Transverse colon (tissue), 4 donors: ENCODE measurements around the gene MESP1. TPM values are rescaled to one million over a fixed set of nuclear protein-coding genes. Genes with fewer than 3 reads are reported as not detected.

Source experiments
- DNase-seq: peaks from one replicate; pipeline ENCODE4 v3.0.0-alpha.2; 2019
- H3K27ac ChIP-seq, 4 donors: fragments of 200-600 bp; sonication (generic); 2 replicates each; pipeline ENCODE4 v1.5.1; 2016 to 2018; ENCODE audit warnings: inconsistent platforms in 4 of 4
- H3K27me3 ChIP-seq: fragments of 200-600 bp; sonication (generic); 2 replicates; pipeline ENCODE4 v1.5.1; 2017; ENCODE audit warnings: inconsistent platforms
- H3K36me3 ChIP-seq, 4 donors: fragments of 200-600 bp; sonication (generic); 2 replicates each; pipeline ENCODE4 v1.5.1; 2017 to 2019; ENCODE audit warnings: inconsistent platforms in 4 of 4
- H3K4me1 ChIP-seq, 4 donors: fragments of 200-600 bp; sonication (generic); 2 replicates each; pipeline ENCODE4 v1.5.1; 2017 to 2020; ENCODE audit warnings: inconsistent platforms in 4 of 4
- H3K4me3 ChIP-seq, 4 donors: fragments of 200-600 bp; sonication (generic); 1 replicate in 1 of 4; 2 replicates in 3 of 4; pipeline versions ENCODE4 v1.5.1 to v1.6.1; 2017 to 2019; ENCODE audit warnings: inconsistent platforms in 4 of 4
- H3K9me3 ChIP-seq, 2 donors: fragments of 200-600 bp; sonication (generic); 2 replicates each; pipeline ENCODE4 v1.5.1; 2017 to 2019; ENCODE audit warnings: inconsistent platforms in 2 of 2
- EP300 ChIP-seq: sonication (generic); formaldehyde crosslinking; IDR thresholded peaks from one replicate; pipeline ENCODE4 v1.6.1; 2017; ENCODE audit warnings: antibody characterized with exemption, low read depth
- POLR2A ChIP-seq: fragments of 450-650 bp; IDR thresholded peaks from one replicate; pipeline ENCODE4 v1.6.1; 2016; ENCODE audit warnings: antibody characterized with exemption, mild to moderate bottlenecking, moderate library complexity
- POLR2AphosphoS5 ChIP-seq, 3 donors: sonication (generic); formaldehyde crosslinking; IDR thresholded peaks; one replicate each; pipeline ENCODE4 v1.6.1; 2016; ENCODE audit warnings: antibody characterized with exemption in 3 of 3
- WGBS, 2 donors: methylation state at CpG; one replicate each; pipeline ENCODE4 v1.1.5; 2018; ENCODE audit warnings: low coverage in 1 of 2; 5-methylcytosine and 5-hydroxymethylcytosine counted together
- in situ Hi-C, 4 donors: fragments of 200-750 bp; cut with MboI; loops; one replicate each; pipeline versions ENCODE4 v1.15.0 to v1.15.1; 2017; ENCODE audit warnings: low sequenced_read_pairs in 3 of 4, low pct_ligation_motif_present in 1 of 4, low pct_unique_long_range_greater_than_20kb in 1 of 4
- intact Hi-C: fragments of 100-400 bp; cut with DNase I; formaldehyde crosslinking; loops from one replicate; pipeline ENCODE4 v1.15.1; 2023; ENCODE audit warnings: low total_unique reads
- total RNA-seq, 4 donors: library from RNA; depleted of rRNA; stranded (reverse); fragments of >200 nt; gene quantifications; one replicate each; pipeline ENCODE4 v1.1.0, GENCODE V29; 2016
- TF ChIP-seq, protein P1 (sequence below), 5 experiments: fragments of 200-600 bp in 3 of 5; fragments of 450-650 bp in 2 of 5; sonication (generic) in 3 of 5; IDR thresholded peaks; 1 replicate in 2 of 5; 2 replicates in 3 of 5; pipeline ENCODE4 v1.5.1; 2016 to 2017; ENCODE audit warnings: antibody characterized with exemption in 5 of 5, inconsistent platforms in 3 of 5, mild to moderate bottlenecking in 2 of 5, moderate library complexity in 1 of 5

MESP1 gene
- total RNA-seq, 4 donors from 2014 or later, result 8.6 to 13.5 (median 12.5) TPM

- Histone ChIP-seq H3K27ac (no peak overlapping the region), H3K4me3 (no peak overlapping the region), H3K27me3 (no peaks in the 10 kb centered on the region), H3K9me3 (no peaks in the 10 kb centered on the region), H3K36me3 (no peaks in the 10 kb centered on the region), H3K4me1 (peaks cover 0 to 3% (median 0%) of the 10 kb centered on the region in 4 donors)
- intact Hi-C loops, result no loop called here
- TF ChIP-seq POLR2AphosphoS5 (IDR thresholded peaks at IDR 0.05), result no peak
- TF ChIP-seq EP300, result no peak
- no peak for TF ChIP-seq POLR2A
- TF ChIP-seq, protein P1, sequence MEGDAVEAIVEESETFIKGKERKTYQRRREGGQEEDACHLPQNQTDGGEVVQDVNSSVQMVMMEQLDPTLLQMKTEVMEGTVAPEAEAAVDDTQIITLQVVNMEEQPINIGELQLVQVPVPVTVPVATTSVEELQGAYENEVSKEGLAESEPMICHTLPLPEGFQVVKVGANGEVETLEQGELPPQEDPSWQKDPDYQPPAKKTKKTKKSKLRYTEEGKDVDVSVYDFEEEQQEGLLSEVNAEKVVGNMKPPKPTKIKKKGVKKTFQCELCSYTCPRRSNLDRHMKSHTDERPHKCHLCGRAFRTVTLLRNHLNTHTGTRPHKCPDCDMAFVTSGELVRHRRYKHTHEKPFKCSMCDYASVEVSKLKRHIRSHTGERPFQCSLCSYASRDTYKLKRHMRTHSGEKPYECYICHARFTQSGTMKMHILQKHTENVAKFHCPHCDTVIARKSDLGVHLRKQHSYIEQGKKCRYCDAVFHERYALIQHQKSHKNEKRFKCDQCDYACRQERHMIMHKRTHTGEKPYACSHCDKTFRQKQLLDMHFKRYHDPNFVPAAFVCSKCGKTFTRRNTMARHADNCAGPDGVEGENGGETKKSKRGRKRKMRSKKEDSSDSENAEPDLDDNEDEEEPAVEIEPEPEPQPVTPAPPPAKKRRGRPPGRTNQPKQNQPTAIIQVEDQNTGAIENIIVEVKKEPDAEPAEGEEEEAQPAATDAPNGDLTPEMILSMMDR (IDR thresholded peaks at IDR 0.05), result no peak
- no peak for DNase-seq
- in situ Hi-C loops, result loop anchor here in 1 of 4 donors (25.0 kb wide), 1 partner anchor 356 kb away; no protein-coding TSS in a partner anchor
- WGBS, 2 donors, result 93% methylated on average over 5 of the region's 5 CpGs; no CpG with 5 or more reads in 1 of the 2 donors
Observed at GRCh38 chr15:89731275-89731674, 19.8 kb downstream of the MESP1 start.

GRCh38 chr15:89728254-89728653 lies 22.8 kb downstream of the MESP1 start:
- in situ Hi-C loops, result loop anchor here in 1 of 4 donors (25.0 kb wide), 1 partner anchor 359 kb away; no protein-coding TSS in a partner anchor
- Histone ChIP-seq H3K9me3 (peaks cover 0 to 7% of the 10 kb centered on the region in 2 donors), H3K4me3 (no peak overlapping the region), H3K27ac (no peak overlapping the region), H3K36me3 (no peaks in the 10 kb centered on the region), H3K4me1 (peaks cover 0 to 3% (median 0%) of the 10 kb centered on the region in 4 donors), H3K27me3 (no peaks in the 10 kb centered on the region)
- 35% methylated on average over 2 of the region's 2 CpGs; no CpG with 5 or more reads in 1 of the 2 donors for WGBS, 2 donors
- TF ChIP-seq POLR2A (no peak), EP300 (peak; percentile 9), POLR2AphosphoS5 (IDR thresholded peaks at IDR 0.05) (peak in 2 of 3 donors; percentile 53 to 62)
- DNase-seq, result no peak
- intact Hi-C loops, result no loop called here

GRCh38 chr15:89725064-89725463 lies 26.0 kb downstream of the MESP1 start:
- no peak for DNase-seq
- Histone ChIP-seq H3K27ac (no peak overlapping the region), H3K27me3 (no peaks in the 10 kb centered on the region), H3K36me3 (no peaks in the 10 kb centered on the region), H3K4me1 (peaks cover 0 to 3% (median 0%) of the 10 kb centered on the region in 4 donors), H3K9me3 (peaks cover 0 to 7% of the 10 kb centered on the region in 2 donors), H3K4me3 (no peak overlapping the region)
- TF ChIP-seq EP300 (no peak), POLR2A (no peak), POLR2AphosphoS5 (IDR thresholded peaks at IDR 0.05) (no peak)
- TF ChIP-seq, protein P1 (IDR thresholded peaks at IDR 0.05), result no peak
- 81 to 100% methylated on average over 1 of the region's 1 CpG for WGBS, 2 donors
- intact Hi-C loops (no loop called here), in situ Hi-C loops (loop anchor here in 1 of 4 donors (25.0 kb wide), 1 partner anchor 362 kb away; no protein-coding TSS in a partner anchor)

GRCh38 chr15:89724621-89725020 lies 26.4 kb downstream of the MESP1 start:
- no peak overlapping the region for H3K4me3 ChIP-seq
- 89 to 100% methylated on average over 1 of the region's 1 CpG for WGBS, 2 donors
- H3K27ac ChIP-seq, result no peak overlapping the region
- H3K9me3 ChIP-seq, result peaks cover 0 to 7% of the 10 kb centered on the region in 2 donors
- TF ChIP-seq, protein P1 (IDR thresholded peaks at IDR 0.05), result no peak
- TF ChIP-seq POLR2A, result no peak
- TF ChIP-seq POLR2AphosphoS5 (IDR thresholded peaks at IDR 0.05), result no peak
- TF ChIP-seq EP300, result no peak
- H3K36me3 ChIP-seq, result no peaks in the 10 kb centered on the region
- in situ Hi-C loops (loop anchor here in 1 of 4 donors (25.0 kb wide), 1 partner anchor 363 kb away; no protein-coding TSS in a partner anchor), intact Hi-C loops (no loop called here)
- peaks cover 0 to 3% (median 0%) of the 10 kb centered on the region in 4 donors for H3K4me1 ChIP-seq
- no peak for DNase-seq
- H3K27me3 ChIP-seq, result no peaks in the 10 kb centered on the region
